ENCODE measurements around the gene NRGN. TPM values are rescaled to one million over a fixed set of nuclear protein-coding genes. Genes with fewer than 3 reads are reported as not detected.

Gene NRGN
- total and polyA plus RNA-seq, 3 donors from 2014 or later, result 3.0 to 10.4 (median 5.5) TPM

DNA sequence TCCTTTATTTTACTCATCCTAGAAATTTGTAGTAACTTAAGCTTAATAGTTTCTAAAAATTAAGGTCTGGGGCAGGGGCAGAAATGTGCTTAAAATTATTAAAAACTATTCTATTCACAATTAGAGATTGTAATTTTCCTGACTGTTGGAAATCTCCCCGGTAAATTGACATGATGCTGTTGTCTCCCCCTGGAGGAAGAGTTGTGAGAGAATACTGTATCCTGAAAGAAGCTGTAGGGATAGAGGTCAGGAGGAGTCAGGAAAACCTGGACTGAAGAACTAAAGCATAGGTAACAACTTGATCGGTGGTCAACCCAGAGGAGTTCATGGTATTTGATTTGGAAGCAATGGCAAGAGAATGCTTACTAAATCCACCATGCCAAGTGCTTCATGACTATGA lies 38.5 kb downstream of the NRGN start:
- TF ChIP-seq POLR2A (IDR thresholded peaks at IDR 0.05), result no peak
- TF ChIP-seq, protein P1, sequence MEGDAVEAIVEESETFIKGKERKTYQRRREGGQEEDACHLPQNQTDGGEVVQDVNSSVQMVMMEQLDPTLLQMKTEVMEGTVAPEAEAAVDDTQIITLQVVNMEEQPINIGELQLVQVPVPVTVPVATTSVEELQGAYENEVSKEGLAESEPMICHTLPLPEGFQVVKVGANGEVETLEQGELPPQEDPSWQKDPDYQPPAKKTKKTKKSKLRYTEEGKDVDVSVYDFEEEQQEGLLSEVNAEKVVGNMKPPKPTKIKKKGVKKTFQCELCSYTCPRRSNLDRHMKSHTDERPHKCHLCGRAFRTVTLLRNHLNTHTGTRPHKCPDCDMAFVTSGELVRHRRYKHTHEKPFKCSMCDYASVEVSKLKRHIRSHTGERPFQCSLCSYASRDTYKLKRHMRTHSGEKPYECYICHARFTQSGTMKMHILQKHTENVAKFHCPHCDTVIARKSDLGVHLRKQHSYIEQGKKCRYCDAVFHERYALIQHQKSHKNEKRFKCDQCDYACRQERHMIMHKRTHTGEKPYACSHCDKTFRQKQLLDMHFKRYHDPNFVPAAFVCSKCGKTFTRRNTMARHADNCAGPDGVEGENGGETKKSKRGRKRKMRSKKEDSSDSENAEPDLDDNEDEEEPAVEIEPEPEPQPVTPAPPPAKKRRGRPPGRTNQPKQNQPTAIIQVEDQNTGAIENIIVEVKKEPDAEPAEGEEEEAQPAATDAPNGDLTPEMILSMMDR (IDR thresholded peaks at IDR 0.05), result no peak
- H3K9me3 ChIP-seq, result no peaks in the 10 kb centered on the region
- 84 to 89% methylated on average over 2 of the region's 2 CpGs for WGBS, 2 donors
- intact Hi-C loops (cut with DNase I; ENCODE audit: low total_unique reads), result no loop called here
- no peak overlapping the region for H3K27ac ChIP-seq
- no peaks in the 10 kb centered on the region for H3K4me1 ChIP-seq
- no peak for DNase-seq
- no peaks in the 10 kb centered on the region for H3K36me3 ChIP-seq (ENCODE audit: low read depth, missing control alignments)
- no peaks in the 10 kb centered on the region for H3K27me3 ChIP-seq
- no peak overlapping the region for H3K4me3 ChIP-seq

DNA sequence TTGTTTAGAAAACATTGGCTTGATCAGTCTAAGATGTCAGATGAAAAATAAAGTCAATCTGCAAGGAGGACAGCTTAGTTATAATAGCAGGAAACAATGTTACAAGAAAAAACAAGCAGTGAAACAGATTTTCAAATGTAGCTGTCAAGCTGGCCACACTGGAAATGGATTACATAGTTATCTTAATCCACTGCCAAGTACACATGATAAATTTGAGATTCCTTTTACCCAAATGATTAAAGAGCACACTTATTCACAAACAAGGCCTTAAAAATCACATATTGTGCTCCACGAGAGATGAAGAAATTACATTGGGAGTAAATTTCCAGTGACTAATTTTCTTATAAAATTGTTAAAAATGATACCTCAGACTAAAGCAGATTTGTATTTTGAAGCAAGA lies 39.8 kb downstream of the NRGN start:
- Histone ChIP-seq H3K27ac (no peak overlapping the region), H3K4me3 (no peak overlapping the region), H3K36me3 (ENCODE audit: low read depth, missing control alignments) (no peaks in the 10 kb centered on the region), H3K27me3 (no peaks in the 10 kb centered on the region), H3K4me1 (no peaks in the 10 kb centered on the region), H3K9me3 (no peaks in the 10 kb centered on the region)
- no peak for DNase-seq
- no peak for TF ChIP-seq POLR2A (IDR thresholded peaks at IDR 0.05)
- TF ChIP-seq, protein P1 (IDR thresholded peaks at IDR 0.05), result no peak
- intact Hi-C loops (cut with DNase I; ENCODE audit: low total_unique reads), result no loop called here
- 52 to 57% methylated on average over 1 of the region's 1 CpG for WGBS, 2 donors

DNA sequence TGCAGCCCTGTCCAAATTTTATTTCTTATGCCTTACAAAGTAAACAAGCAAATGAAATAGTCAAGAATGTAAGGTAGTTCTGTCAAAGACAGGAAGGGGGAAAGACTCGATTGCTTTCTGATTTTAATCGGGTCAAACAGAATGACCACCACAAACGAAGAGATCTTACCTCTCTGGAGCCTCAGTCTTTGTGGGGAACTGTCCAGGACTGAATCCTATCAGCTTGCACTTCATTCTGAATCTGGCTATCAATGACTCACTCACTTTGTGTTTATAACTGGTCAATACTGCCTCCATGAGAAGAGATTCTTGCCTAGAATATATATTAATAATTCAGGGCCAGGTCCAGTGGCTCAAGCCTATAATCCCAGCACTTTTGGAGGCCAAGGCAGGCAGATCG lies 43.3 kb downstream of the NRGN start:
- WGBS, 2 donors, result 92 to 95% methylated on average over 4 of the region's 4 CpGs
- no peak for DNase-seq
- intact Hi-C loops (cut with DNase I; ENCODE audit: low total_unique reads), result no loop called here
- Histone ChIP-seq H3K36me3 (ENCODE audit: low read depth, missing control alignments) (no peaks in the 10 kb centered on the region), H3K27ac (no peak overlapping the region), H3K27me3 (no peaks in the 10 kb centered on the region), H3K4me1 (no peaks in the 10 kb centered on the region), H3K4me3 (no peak overlapping the region), H3K9me3 (no peaks in the 10 kb centered on the region)
- no peak for TF ChIP-seq POLR2A (IDR thresholded peaks at IDR 0.05)
- TF ChIP-seq, protein P1 (IDR thresholded peaks at IDR 0.05), result no peak

DNA sequence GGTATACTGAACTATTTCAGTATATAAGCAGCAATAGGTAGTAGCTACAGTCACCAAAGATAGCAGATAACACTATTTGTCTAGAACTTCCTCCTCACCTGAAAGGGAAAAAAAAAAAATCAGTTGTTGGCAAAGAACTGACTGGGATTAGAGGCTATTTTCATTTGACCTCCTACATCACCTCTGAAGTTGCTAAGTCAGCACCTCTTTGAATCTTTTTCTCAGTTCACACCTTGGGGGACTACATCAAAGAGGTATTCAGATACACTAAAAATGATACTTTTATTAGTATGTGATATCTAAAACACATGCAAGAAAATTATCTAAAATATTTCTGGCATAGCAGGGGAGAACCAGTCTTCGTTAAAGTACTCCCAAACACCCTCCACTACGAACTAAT lies 44.3 kb downstream of the NRGN start:
- no peak for DNase-seq
- no peaks in the 10 kb centered on the region for H3K4me1 ChIP-seq
- TF ChIP-seq POLR2A (IDR thresholded peaks at IDR 0.05), result no peak
- TF ChIP-seq, protein P1 (IDR thresholded peaks at IDR 0.05), result no peak
- no peaks in the 10 kb centered on the region for H3K36me3 ChIP-seq (ENCODE audit: low read depth, missing control alignments)
- H3K9me3 ChIP-seq, result no peaks in the 10 kb centered on the region
- intact Hi-C loops (cut with DNase I; ENCODE audit: low total_unique reads), result no loop called here
- H3K27ac ChIP-seq, result no peak overlapping the region
- WGBS, 2 donors, result 89 to 94% methylated on average over 2 of the region's 2 CpGs
- no peak overlapping the region for H3K4me3 ChIP-seq
- no peaks in the 10 kb centered on the region for H3K27me3 ChIP-seq

DNA sequence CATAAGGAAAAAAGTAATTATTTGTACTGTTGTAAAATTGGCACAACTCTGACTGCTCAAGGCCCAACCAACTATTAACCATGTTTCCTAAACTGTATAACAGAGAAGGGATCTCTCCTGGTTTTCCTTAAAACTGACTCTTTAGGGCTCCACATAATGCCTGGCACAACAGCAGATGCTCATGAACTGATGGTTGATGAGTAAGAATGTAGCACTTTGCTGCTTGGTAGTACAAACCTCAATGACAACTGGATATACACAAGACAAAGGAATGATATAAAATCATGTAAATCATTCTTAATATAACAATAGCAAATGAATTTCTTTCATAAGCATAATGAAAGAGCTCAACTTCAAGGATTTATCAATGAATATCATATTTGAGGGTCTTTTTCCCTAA lies 48.8 kb downstream of the NRGN start:
- Histone ChIP-seq H3K27ac (no peak overlapping the region), H3K27me3 (no peaks in the 10 kb centered on the region), H3K9me3 (no peaks in the 10 kb centered on the region), H3K4me3 (no peak overlapping the region), H3K4me1 (no peaks in the 10 kb centered on the region), H3K36me3 (ENCODE audit: low read depth, missing control alignments) (no peaks in the 10 kb centered on the region)
- intact Hi-C loops (cut with DNase I; ENCODE audit: low total_unique reads), result no loop called here
- no peak for TF ChIP-seq POLR2A (IDR thresholded peaks at IDR 0.05)
- TF ChIP-seq, protein P1 (IDR thresholded peaks at IDR 0.05), result no peak
- DNase-seq, result no peak
